Tibial nerve (tissue), 4 donors: Measurements from ENCODE around the gene UBE2L3.

ENCODE experiments used
- CTCF ChIP-seq, 5 experiments: fragments of 200-600 bp in 3 of 5; fragments of 450-650 bp in 2 of 5; sonication (generic) in 3 of 5; IDR thresholded peaks; one replicate each; pipeline ENCODE4 v1.5.1; 2016 to 2019; ENCODE audit warnings: antibody characterized with exemption in 5 of 5, mild to moderate bottlenecking in 3 of 5, moderate library complexity in 2 of 5
- EP300 ChIP-seq, 2 donors: sonication (generic); formaldehyde crosslinking; IDR thresholded peaks; one replicate each; pipeline ENCODE4 v1.6.1; 2017; ENCODE audit warnings: antibody characterized with exemption in 2 of 2, mild to moderate bottlenecking in 1 of 2
- POLR2A ChIP-seq, 2 donors: fragments of 450-650 bp; IDR thresholded peaks; one replicate each; pipeline ENCODE4 v1.6.1; 2017; ENCODE audit warnings: antibody characterized with exemption in 2 of 2, mild to moderate bottlenecking in 2 of 2, moderate library complexity in 2 of 2

- no peak for TF ChIP-seq POLR2A (IDR thresholded peaks at IDR 0.05)
- TF ChIP-seq CTCF (IDR thresholded peaks at IDR 0.05), result no peak
- no peak for TF ChIP-seq EP300 (IDR thresholded peaks at IDR 0.05)
Measured at GRCh38 chr22:21652547-21653545, 85.3 kb downstream of the UBE2L3 start.
